Cardiac fibroblast (primary cell): ENCODE data around the gene NCAPH2.
"Not testable (repeated sequence)": the region's sequence is repeated elsewhere in the genome, so short reads cannot be mapped to it uniquely, and the experiment has no call there.

Experiments
- DNase-seq, 2 donors: peaks; one replicate each; pipeline versions ENCODE4 v3.0.0 to v3.0.0-alpha.2; 2010; ENCODE audit warnings: low read depth in 2 of 2
- H3K4me3 ChIP-seq, 2 donors: replicated peaks in 1 of 2; 1 replicate in 1 of 2; 2 replicates in 1 of 2; pipeline ENCODE4 v1.5.1; 2011; ENCODE audit warnings: low read depth in 2 of 2, low read length in 2 of 2, mild to moderate bottlenecking in 2 of 2, moderate library complexity in 1 of 2
- CTCF ChIP-seq: IDR thresholded peaks from one replicate; pipeline ENCODE4 v1.5.1; 2011; ENCODE audit warnings: low read depth, mild to moderate bottlenecking, low read length, inconsistent platforms

The NCAPH2 gene

DNA sequence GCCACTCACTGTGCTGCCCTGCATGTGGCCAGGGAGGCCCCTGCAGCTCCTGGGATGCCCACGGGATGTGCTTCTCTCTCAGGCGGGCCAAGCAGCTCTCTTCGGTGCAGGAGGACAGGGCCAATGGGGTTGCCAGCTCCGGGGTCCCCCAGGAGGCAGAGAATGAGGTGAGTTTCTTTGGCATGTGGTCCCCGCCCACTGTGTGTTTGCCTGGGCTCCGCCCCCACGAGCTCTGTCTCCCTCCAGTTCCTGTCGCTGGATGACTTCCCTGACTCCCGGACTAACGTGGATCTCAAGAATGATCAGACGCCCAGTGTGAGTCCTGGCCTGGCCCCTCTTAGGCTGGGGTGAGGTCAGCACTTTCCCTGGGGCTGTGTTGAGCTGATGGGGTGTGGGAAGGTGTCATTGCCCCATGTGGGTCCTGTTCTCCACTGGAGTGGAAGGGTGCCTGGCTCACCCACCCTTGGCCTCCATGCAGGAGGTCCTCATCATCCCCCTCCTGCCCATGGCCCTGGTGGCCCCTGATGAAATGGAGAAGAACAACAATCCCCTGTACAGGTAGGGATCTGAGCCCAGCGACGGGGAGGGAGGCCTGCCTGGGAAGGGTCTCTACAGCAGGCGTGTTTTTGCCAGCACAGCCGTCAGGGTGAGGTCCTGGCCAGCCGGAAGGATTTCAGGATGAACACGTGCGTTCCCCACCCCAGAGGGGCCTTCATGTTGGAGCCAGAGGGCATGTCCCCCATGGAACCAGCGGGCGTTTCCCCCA lies 9.7 kb downstream of the NCAPH2 start:
- no peak overlapping the region for H3K4me3 ChIP-seq
- TF ChIP-seq CTCF = no peak

GRCh38 chr22:50518606-50519005 lies 10.6 kb downstream of the NCAPH2 start:
- no peak for TF ChIP-seq CTCF
- H3K4me3 ChIP-seq = no peak overlapping the region
- no peak for DNase-seq

More for the DNA sequence above, 9.7 kb downstream of the NCAPH2 start:
- no peak for DNase-seq

DNA sequence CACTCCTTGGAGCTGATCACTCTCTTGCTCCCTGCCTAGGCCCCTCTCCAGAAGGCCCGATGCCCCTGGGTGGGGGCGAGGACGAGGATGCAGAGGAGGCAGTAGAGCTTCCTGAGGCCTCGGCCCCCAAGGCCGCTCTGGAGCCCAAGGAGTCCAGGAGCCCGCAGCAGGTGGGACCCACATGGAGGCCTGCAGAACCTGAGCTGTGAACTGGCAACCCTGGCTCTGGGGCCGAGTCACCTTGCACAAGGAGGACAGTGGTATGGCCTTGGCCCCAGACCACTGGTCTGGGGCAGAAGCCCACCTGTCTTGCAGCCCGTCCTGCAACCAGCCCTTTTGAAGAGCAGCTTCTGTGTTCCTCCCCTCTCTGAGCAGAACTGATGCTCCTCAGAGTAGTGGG lies 11.1 kb downstream of the NCAPH2 start:
- TF ChIP-seq CTCF = no peak
- DNase-seq = no peak
- no peak overlapping the region for H3K4me3 ChIP-seq

DNA sequence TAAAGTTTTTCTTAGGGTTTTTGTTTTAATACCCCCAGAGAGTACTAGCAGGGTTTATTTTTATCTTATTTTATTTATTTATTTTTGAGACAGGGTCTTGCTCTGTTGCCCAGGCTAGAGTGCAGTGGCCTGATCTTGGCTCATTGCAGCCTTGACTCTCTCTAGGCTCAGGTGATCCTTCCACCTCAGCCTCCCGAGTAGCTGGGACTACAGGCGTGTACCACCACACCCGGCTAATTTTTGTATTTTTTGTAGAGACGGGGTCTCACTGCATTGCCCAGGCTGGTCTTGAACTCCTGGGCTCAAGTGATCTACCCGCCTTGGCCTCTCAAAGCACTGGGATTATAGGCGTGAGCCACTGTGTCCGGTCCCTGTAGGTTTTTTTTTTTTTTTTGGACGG lies 12.2 kb downstream of the NCAPH2 start:
- DNase-seq, H3K4me3 ChIP-seq: not testable (repeated sequence)

DNA sequence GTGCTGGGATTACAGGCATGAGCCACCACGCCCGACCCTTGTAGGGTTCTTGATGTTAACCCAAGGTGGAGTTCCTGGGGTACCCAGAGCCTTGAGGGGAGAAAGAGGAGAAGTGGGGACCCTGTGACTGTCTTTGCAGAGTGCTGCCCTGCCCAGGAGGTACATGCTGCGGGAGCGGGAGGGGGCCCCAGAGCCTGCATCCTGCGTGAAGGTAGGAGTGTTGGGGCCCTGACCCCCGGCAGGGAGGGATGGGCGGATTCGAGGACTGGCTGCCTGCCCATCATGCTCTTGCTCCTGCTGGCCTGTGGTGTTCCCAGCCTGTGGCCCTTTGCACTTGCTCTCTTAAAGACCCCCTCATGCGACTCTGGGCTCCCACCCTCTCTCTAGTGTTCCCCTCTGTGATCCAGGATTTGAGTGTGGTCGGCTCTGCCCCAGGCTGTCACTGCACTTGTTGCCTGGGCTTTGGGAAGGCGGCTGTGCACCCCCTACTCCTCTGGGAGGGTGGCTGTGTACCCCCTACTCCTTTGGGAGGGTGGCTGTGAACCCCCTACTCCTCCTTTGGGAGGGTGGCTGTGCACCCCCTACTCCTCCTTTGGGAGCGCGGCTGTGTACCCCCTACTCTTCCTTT lies 12.9 kb downstream of the NCAPH2 start:
- H3K4me3 ChIP-seq = no peak overlapping the region
- no peak for DNase-seq
- TF ChIP-seq CTCF = no peak

- no peak for DNase-seq
- no peak for TF ChIP-seq CTCF
- no peak overlapping the region for H3K4me3 ChIP-seq
These were observed 13.7 kb downstream of the NCAPH2 start for GRCh38 chr22:50521710-50522109.

GRCh38 chr22:50522208-50522805 lies 14.3 kb downstream of the NCAPH2 start:
- TF ChIP-seq CTCF = no peak
- no peak overlapping the region for H3K4me3 ChIP-seq
- no peak for DNase-seq
